K562 (cell line): ENCODE data around the gene TRABD2B. TPM values are rescaled to one million over a fixed set of nuclear protein-coding genes. Genes with fewer than 3 reads are reported as not detected.

Experiments
- ATAC-seq: fragments of 200-7000 bp; cut with Tn5 transposase; 3 replicates; pipeline ENCODE4 v1.9.1; 2020; ENCODE audit warnings: moderate library complexity
- BruUV-seq: library from RNA; stranded (reverse); fragments of 400-500 nt; replicated peaks from 2 replicates; lab custom pipeline; 2021; lab: Mats Ljungman, UMichigan
- CTCF ChIA-PET: fragments of 300-600 bp; formaldehyde crosslinking; extraction: SDS; loops from one replicate; lab custom pipeline; 2021; ENCODE audit warnings: low intra/inter-chr PET ratio; lab: Yijun Ruan, JAX
- POLR2A ChIA-PET: fragments of 300-600, 350-650 bp; sonication (Branson Sonifier 250); formaldehyde crosslinking; extraction: SDS; loops from one replicate; lab custom pipeline; 2021; ENCODE audit warnings: antibody characterized with exemption, inconsistent platforms; lab: Yijun Ruan, JAX
- DNase-seq, 4 experiments: peaks; one replicate each; pipeline versions ENCODE4 v3.0.0 to v3.0.0-alpha.2; 2011 to 2018; ENCODE audit warnings: low spot score in 3 of 4, mixed read lengths in 3 of 4; ENCODE audit errors: extremely low read depth in 1 of 4
- FAIRE-seq: peaks from 2 replicates; lab custom pipeline; 2011; peaks lifted over from hg19 to GRCh38; lab: Jason Lieb, UNC
- H2AFZ ChIP-seq: 2 replicates; pipeline ENCODE4 v1.6.0; 2011; ENCODE audit warnings: low read depth, low read length, control low read depth, inconsistent platforms
- H3K27ac ChIP-seq: fragments of 200-600 bp; 3 replicates; pipeline ENCODE4 v1.8.0; 2011; ENCODE audit warnings: low read depth, mild to moderate bottlenecking, control low read depth, inconsistent platforms, low read length, moderate library complexity, mixed read lengths; ENCODE audit errors: extremely low read depth
- H3K27me3 ChIP-seq, 2 experiments: fragments of 300-600 bp in 1 of 2; 2 replicates in 1 of 2; 3 replicates in 1 of 2; pipeline versions ENCODE4 v1.6.0 to v1.8.0; 2011; ENCODE audit warnings: inconsistent platforms in 2 of 2, low read length in 2 of 2, mild to moderate bottlenecking in 1 of 2, mixed read lengths in 1 of 2, moderate library complexity in 1 of 2; ENCODE audit not compliant: control insufficient read depth in 2 of 2, insufficient read depth in 2 of 2
- H3K36me3 ChIP-seq: fragments of 300-600 bp; 3 replicates; pipeline ENCODE4 v1.8.0; 2011; ENCODE audit warnings: mild to moderate bottlenecking, low read length, inconsistent platforms; ENCODE audit not compliant: control insufficient read depth, insufficient read depth
- H3K4me1 ChIP-seq, 2 experiments: fragments of 200-600 bp in 1 of 2; replicated peaks in 1 of 2; 2 replicates in 1 of 2; 3 replicates in 1 of 2; pipeline versions ENCODE4 v1.5.1 to v1.8.0; 2011; ENCODE audit warnings: inconsistent platforms in 2 of 2, low read length in 2 of 2, mild to moderate bottlenecking in 1 of 2, mixed read lengths in 1 of 2, moderate library complexity in 1 of 2; ENCODE audit not compliant: control insufficient read depth in 2 of 2, insufficient read depth in 2 of 2
- H3K4me2 ChIP-seq: 2 replicates; pipeline ENCODE4 v1.6.1; 2011; ENCODE audit warnings: low read length, control low read depth, inconsistent platforms, mixed read lengths; ENCODE audit not compliant: insufficient read depth
- H3K4me3 ChIP-seq: fragments of 200-600 bp; sonication (generic), shearing (Covaris generic); 2 replicates; pipeline ENCODE4 v1.5.1; 2016; ENCODE audit warnings: control low read depth, inconsistent platforms
- H3K79me2 ChIP-seq: fragments of 200-600 bp; 3 replicates; pipeline ENCODE4 v1.8.0; 2011; ENCODE audit warnings: low read length, inconsistent platforms; ENCODE audit not compliant: control insufficient read depth, insufficient read depth
- H3K9ac ChIP-seq, 2 experiments: 2 replicates each; pipeline versions ENCODE4 v1.6.0 to v1.6.1; 2011; ENCODE audit warnings: low read depth in 2 of 2, low read length in 2 of 2, control low read depth in 1 of 2, inconsistent platforms in 1 of 2, mild to moderate bottlenecking in 1 of 2, mixed read lengths in 1 of 2; ENCODE audit not compliant: insufficient read depth in 1 of 2
- H3K9me1 ChIP-seq: one replicate; pipeline ENCODE4 v1.6.0; 2011; ENCODE audit warnings: inconsistent platforms, mild to moderate bottlenecking, low read length, moderate library complexity; ENCODE audit not compliant: control insufficient read depth, insufficient read depth
- H3K9me3 ChIP-seq: replicated peaks from 2 replicates; pipeline ENCODE4 v1.5.1; 2011; ENCODE audit warnings: low read depth, low read length, inconsistent platforms; ENCODE audit not compliant: control insufficient read depth, insufficient read depth
- H4K20me1 ChIP-seq: replicated peaks from 2 replicates; pipeline ENCODE4 v1.6.1; 2011; ENCODE audit warnings: low read length, inconsistent platforms, mixed read lengths; ENCODE audit not compliant: control insufficient read depth, insufficient read depth
- E2F5 ChIP-seq: sonication (generic); formaldehyde crosslinking; IDR thresholded peaks from 2 replicates; pipeline ENCODE4 v1.8.0; 2022; ENCODE audit warnings: mild to moderate bottlenecking, missing genetic modification reagents
- FOXP4 ChIP-seq: sonication (generic); formaldehyde crosslinking; IDR thresholded peaks from 2 replicates; pipeline ENCODE4 v1.8.0; 2022; ENCODE audit warnings: mild to moderate bottlenecking, missing genetic modification reagents, borderline replicate concordance
- HNRNPK ChIP-seq: fragments of 200-400 bp; formaldehyde crosslinking; IDR thresholded peaks from one replicate; pipeline ENCODE4 v1.6.1; 2018; ENCODE audit warnings: mild to moderate bottlenecking, low read depth, low read length; ENCODE audit not compliant: poor library complexity, severe bottlenecking
- HNRNPUL1 ChIP-seq: fragments of 200-400 bp; formaldehyde crosslinking; IDR thresholded peaks from 2 replicates; pipeline ENCODE4 v1.6.1; 2017; ENCODE audit warnings: low read length
- ILF3 ChIP-seq: fragments of 450-650 bp; IDR thresholded peaks from 2 replicates; pipeline ENCODE4 v1.6.1; 2018; ENCODE audit warnings: antibody characterized with exemption, mild to moderate bottlenecking, moderate library complexity, borderline replicate concordance
- ILK ChIP-seq: fragments of 450-650 bp; IDR thresholded peaks from 2 replicates; pipeline ENCODE4 v1.6.1; 2016; ENCODE audit warnings: missing genetic modification characterization, low read depth, mild to moderate bottlenecking, missing compliant biosample characterization, moderate library complexity, borderline replicate concordance
- KLF10 ChIP-seq: fragments of 250-450 bp; sonication (Bioruptor Pico); IDR thresholded peaks from 2 replicates; pipeline ENCODE4 v1.6.1; 2021; ENCODE audit warnings: matching md5 sums
- MTA2 ChIP-seq: fragments of 450-650 bp; IDR thresholded peaks from 2 replicates; pipeline ENCODE4 v1.6.1; 2016; ENCODE audit warnings: low read depth
- SLC30A9 ChIP-seq: fragments of 250-450 bp; sonication (Bioruptor Pico); IDR thresholded peaks from 2 replicates; pipeline ENCODE4 v1.8.0; 2022; ENCODE audit warnings: mild to moderate bottlenecking, moderate library complexity
- SMARCE1 ChIP-seq: fragments of 450-650 bp; IDR thresholded peaks from 2 replicates; pipeline ENCODE4 v1.7.1; 2016; ENCODE audit warnings: mild to moderate bottlenecking
- SRSF1 ChIP-seq: fragments of 200-400 bp; formaldehyde crosslinking; IDR thresholded peaks from 2 replicates; pipeline ENCODE4 v1.6.1; 2017; ENCODE audit warnings: mild to moderate bottlenecking, low read depth, low read length, moderate library complexity
- TAF7 ChIP-seq: fragments of 450-650 bp; IDR thresholded peaks from 2 replicates; pipeline ENCODE4 v1.6.1; 2016; ENCODE audit warnings: missing genetic modification characterization, missing compliant biosample characterization
- ZFP91 ChIP-seq: sonication (generic); formaldehyde crosslinking; IDR thresholded peaks from 2 replicates; pipeline ENCODE4 v1.8.0; 2022; ENCODE audit warnings: mild to moderate bottlenecking, missing genetic modification reagents
- ZNF165 ChIP-seq: fragments of 250-450 bp; sonication (Bioruptor Pico); IDR thresholded peaks from 2 replicates; pipeline ENCODE4 v1.4.0; 2020; ENCODE audit warnings: borderline replicate concordance
- ZNF217 ChIP-seq: sonication (generic); formaldehyde crosslinking; IDR thresholded peaks from 2 replicates; pipeline ENCODE4 v1.8.0; 2022; ENCODE audit warnings: mild to moderate bottlenecking, missing genetic modification reagents
- ZNF644 ChIP-seq: fragments of 200-800 bp; sonication (Bioruptor generic); IDR thresholded peaks from 2 replicates; pipeline ENCODE4 v1.6.1; 2016; ENCODE audit warnings: low read depth, missing genetic modification characterization, missing compliant biosample characterization
- ZNF695 ChIP-seq: fragments of 450-650 bp; formaldehyde crosslinking; IDR thresholded peaks from 2 replicates; pipeline ENCODE4 v1.4.0; 2020; ENCODE audit warnings: mild to moderate bottlenecking, moderate library complexity
- WGBS: fragments of 100-300 bp; shearing (Covaris generic); methylation state at CpG from one replicate; pipeline ENCODE4 v1.1.6; 2016; ENCODE audit warnings: low coverage, mixed read lengths; ENCODE audit not compliant: insufficient coverage; ENCODE audit errors: missing lambda C conversion rate; 5-methylcytosine and 5-hydroxymethylcytosine counted together
- in situ Hi-C: fragments of 300-500 bp; cut with MboI; formaldehyde crosslinking; loops from 4 replicates; pipeline ENCODE4 v1.15.0; 2018; ENCODE audit warnings: inconsistent platforms, mixed read lengths
- intact Hi-C: fragments of 100-400 bp; cut with micrococcal nuclease; formaldehyde crosslinking; loops from 2 replicates; pipeline ENCODE4 v1.14.2; 2022
- polyA plus RNA-seq, 8 experiments: library from polyadenylated mRNA; depleted of rRNA in 4 of 8; stranded (reverse) in 5 of 8; unstranded in 3 of 8; fragments of >200 nt; fragmentation: Nextera tagmentation in 2 of 8; fragmentation: Illumina TruSeq in 1 of 8; extraction: Ambion mirVana in 2 of 8; extraction: Trizol in 1 of 8; gene quantifications; 2 replicates each; pipeline versions ENCODE4 v1.2.1 to v1.2.3, GENCODE V29; 2011 to 2014; ENCODE audit warnings: inconsistent platforms in 1 of 8, missing spikeins in 1 of 8
- total RNA-seq, 7 experiments: library from RNA; depleted of rRNA in 6 of 7; stranded (reverse); fragments of >200 nt in 6 of 7; fragmentation: Illumina TruSeq in 2 of 7; extraction: Trizol in 2 of 7; gene quantifications; 2 replicates each; pipeline versions ENCODE4 v1.2.1 to v1.2.3, GENCODE V29; 2011 to 2021; ENCODE audit warnings: low replicate concordance in 1 of 7

TRABD2B gene
- total and polyA plus RNA-seq, 9 of the 15 experiments (the other 6 are each of a cell fraction or from before 2014, with no cell fraction given): not detected

GRCh38 chr1:48028218-48029069 is 31.3 kb upstream of the TRABD2B start:
- Histone ChIP-seq H3K9me1 (no peaks in the 10 kb centered on the region), H3K4me1 (no peaks in the 10 kb centered on the region; a peak in 1 of 5 replicates), H4K20me1 (no peaks in the 10 kb centered on the region), H3K4me2 (no peak overlapping the region), H3K9me3 (no peaks in the 10 kb centered on the region), H3K36me3 (no peaks in the 10 kb centered on the region), H2AFZ (no peak overlapping the region), H3K27me3 (no peaks in the 10 kb centered on the region; a peak in 1 of 5 replicates), H3K4me3 (no peak overlapping the region), H3K79me2 (no peaks in the 10 kb centered on the region), H3K9ac (no peak overlapping the region), H3K27ac (no peak overlapping the region)
- no TSS peak for BruUV-seq
- no peak for DNase-seq
- ChIA-PET CTCF (no interaction called here), POLR2A (interaction anchor here (0.8 kb wide), 1 partner anchor 13 kb away, joined by 3 read pairs; no protein-coding TSS in a partner anchor)
- no peak for ATAC-seq
- TF ChIP-seq SLC30A9 (CRISPR knock-in tag) (no peak), FOXP4 (CRISPR knock-in tag) (no peak), KLF10 (CRISPR knock-in tag) (no peak), ZNF644 (tag) (no peak), E2F5 (no peak), ZNF165 (CRISPR knock-in tag) (no peak), ILK (tag) (no peak), ILF3 (no peak), MTA2 (no peak), TAF7 (no peak), ZFP91 (CRISPR knock-in tag) (no peak), ZNF217 (CRISPR knock-in tag) (no peak), SMARCE1 (no peak), HNRNPUL1 (no peak), SRSF1 (no peak), HNRNPK (no peak), ZNF695 (CRISPR knock-in tag) (no peak)
- in situ Hi-C loops: no loop called here
- intact Hi-C loops: no loop called here
- under 1% methylated on average over 12 of the region's 12 CpGs for WGBS
- no peak for FAIRE-seq
